ENCODE data around the gene DBP. TPM values are rescaled to one million over a fixed set of nuclear protein-coding genes. Genes with fewer than 3 reads are reported as not detected.
A peak's percentile ranks its signal among the peaks of the same experiment; 100 is the strongest.

Gene DBP
- total RNA-seq, 1 experiment from 2014 or later: 12.6 TPM

- no peak overlapping the region for H3K56ac ChIP-seq (ENCODE audit: insufficient read length, low read depth, low read length)
- no peak overlapping the region for H2BK12ac ChIP-seq (ENCODE audit: insufficient read length, low read depth, low read length)
- no peak overlapping the region for H3K27ac ChIP-seq (ENCODE audit: insufficient read length, low read depth, low read length)
- Mint-ChIP-seq H3K4me1 (peaks cover 27 to 48% of the 10 kb centered on the region in 2 experiments), H3K27ac (no peak overlapping the region), H3K27me3 (ENCODE audit: low read depth) (peaks cover 4% of the 10 kb centered on the region), H3K4me3 (peak overlapping the region in 1 of 2 experiments; percentile 63; a peak in 2 of 5 replicates), H3K36me3 (ENCODE audit: insufficient read depth in 1 of 3, low read depth in 3 of 3) (peaks cover 3 to 20% (median 16%) of the 10 kb centered on the region in 3 experiments; a peak in 6 of 7 replicates), H3K9me3 (no peaks in the 10 kb centered on the region)
- H3K23me2 ChIP-seq (ENCODE audit: insufficient read length, low read depth, low read length, poor library complexity, severe bottlenecking): peaks cover 32% of the 10 kb centered on the region
- no peak for TF ChIP-seq CTCF (conservative IDR thresholded peaks at IDR 0.05)
- H3K4me2 ChIP-seq (ENCODE audit: insufficient read depth, insufficient read length, low read length): no peak overlapping the region
- no peak overlapping the region for H3K14ac ChIP-seq (ENCODE audit: insufficient read depth, low read length)
- H3K9ac ChIP-seq (ENCODE audit: extremely low read depth, insufficient read length, low read length): no peak overlapping the region
- no peak overlapping the region for H4K91ac ChIP-seq (ENCODE audit: insufficient read length, low read depth, low read length)
- H2BK5ac ChIP-seq (ENCODE audit: insufficient read length, low read length): no peak overlapping the region
- no peak overlapping the region for H3K23ac ChIP-seq (ENCODE audit: insufficient read length, low read depth, low read length)
- no peak for DNase-seq
- no peak overlapping the region for H3K4ac ChIP-seq (ENCODE audit: low read depth, low read length)
- H4K20me1 ChIP-seq (ENCODE audit: control insufficient read depth, insufficient read depth, insufficient read length): no peaks in the 10 kb centered on the region
- no peak overlapping the region for H2BK15ac ChIP-seq (ENCODE audit: low read depth, low read length)
- no peaks in the 10 kb centered on the region for H3K79me1 ChIP-seq (ENCODE audit: insufficient read depth, low read depth, low read length, poor library complexity, severe bottlenecking)
- H2AFZ ChIP-seq (ENCODE audit: low read length): no peak overlapping the region
- no peaks in the 10 kb centered on the region for H3K9me3 ChIP-seq (ENCODE audit: control insufficient read depth, low read depth, low read length)
- H2BK20ac ChIP-seq (ENCODE audit: low read depth, low read length, poor library complexity, severe bottlenecking): no peak overlapping the region
- H3K4me1 ChIP-seq (ENCODE audit: insufficient read depth, low read length): peaks cover 7% of the 10 kb centered on the region; the same call in 1 of the 2 replicates
- H2BK120ac ChIP-seq (ENCODE audit: low read depth, low read length, poor library complexity, severe bottlenecking): no peak overlapping the region
- no peak overlapping the region for H2AK5ac ChIP-seq (ENCODE audit: insufficient read length, low read length)
- H4K5ac ChIP-seq (ENCODE audit: insufficient read length, low read depth, low read length): no peak overlapping the region
- H3K18ac ChIP-seq (ENCODE audit: insufficient read length, low read depth, low read length): no peak overlapping the region
- WGBS (ENCODE audit: extremely low coverage, insufficient read length, low lambda C conversion rate): no CpG with 5 or more reads among the region's 22 CpGs
- H3K79me2 ChIP-seq (ENCODE audit: insufficient read depth, low read length): no peaks in the 10 kb centered on the region
- no peak overlapping the region for H3T11ph ChIP-seq (ENCODE audit: low read length)
- H3K27me3 ChIP-seq (ENCODE audit: insufficient read depth, low read length): no peaks in the 10 kb centered on the region; the same call in 1 of the 2 replicates
- no peak overlapping the region for H4K8ac ChIP-seq (replicated peaks; ENCODE audit: insufficient read length, low read depth, low read length)
Measured at GRCh38 chr19:48633148-48634035, 3.8 kb downstream of the DBP start.
